Stimulated activated CD8-positive, alpha-beta memory T cell treated with anti-CD3 and anti-CD28 coated beads, Interleukin-7, amount 100 ng/mL, for 24 hours (primary cell): Measurements from ENCODE around the gene RBM42.
"Not testable (repeated sequence)": the region's sequence is repeated elsewhere in the genome, so short reads cannot be mapped to it uniquely, and the experiment has no call there.

Source experiments
- DNase-seq: peaks from one replicate; pipeline ENCODE4 v3.0.0-alpha.2; 2020; ENCODE audit warnings: low read depth

The RBM42 gene, protein sequence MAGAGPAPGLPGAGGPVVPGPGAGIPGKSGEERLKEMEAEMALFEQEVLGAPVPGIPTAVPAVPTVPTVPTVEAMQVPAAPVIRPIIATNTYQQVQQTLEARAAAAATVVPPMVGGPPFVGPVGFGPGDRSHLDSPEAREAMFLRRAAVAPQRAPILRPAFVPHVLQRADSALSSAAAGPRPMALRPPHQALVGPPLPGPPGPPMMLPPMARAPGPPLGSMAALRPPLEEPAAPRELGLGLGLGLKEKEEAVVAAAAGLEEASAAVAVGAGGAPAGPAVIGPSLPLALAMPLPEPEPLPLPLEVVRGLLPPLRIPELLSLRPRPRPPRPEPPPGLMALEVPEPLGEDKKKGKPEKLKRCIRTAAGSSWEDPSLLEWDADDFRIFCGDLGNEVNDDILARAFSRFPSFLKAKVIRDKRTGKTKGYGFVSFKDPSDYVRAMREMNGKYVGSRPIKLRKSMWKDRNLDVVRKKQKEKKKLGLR

DNA sequence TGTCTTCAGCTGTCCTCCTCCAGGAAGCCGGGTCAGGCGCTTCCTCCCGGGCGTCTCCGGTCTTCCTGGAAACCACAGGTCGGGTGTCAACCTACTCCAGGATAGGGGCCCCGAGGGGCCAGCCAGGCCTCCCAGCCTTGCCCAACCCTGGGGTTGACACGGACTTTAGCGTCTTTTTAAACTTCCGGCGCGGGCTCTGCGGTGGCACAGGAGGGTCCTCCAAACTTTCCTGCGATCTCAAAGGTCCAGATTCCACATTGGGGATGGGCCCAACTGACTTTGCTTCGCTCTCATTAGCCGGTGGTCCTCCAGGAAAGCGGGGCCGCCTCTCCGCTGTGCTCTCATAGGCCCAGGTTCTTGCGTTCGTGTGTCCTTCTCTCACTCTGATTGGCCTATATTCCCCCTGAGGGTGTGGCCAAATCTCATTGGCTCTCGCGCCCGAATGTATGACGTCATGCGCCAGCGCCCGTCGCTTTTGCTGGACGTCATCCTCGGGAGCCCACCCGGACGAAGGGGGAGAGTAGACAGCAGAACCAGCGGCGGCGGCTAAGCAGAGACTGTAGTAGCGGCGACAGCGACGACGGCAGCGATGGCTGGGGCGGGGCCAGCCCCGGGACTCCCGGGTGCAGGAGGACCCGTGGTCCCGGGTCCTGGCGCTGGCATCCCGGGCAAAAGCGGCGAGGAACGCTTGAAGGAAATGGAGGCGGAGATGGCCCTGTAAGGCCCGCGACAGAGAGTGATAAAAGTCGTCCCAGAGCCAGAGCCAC is at the start of gene RBM42:
RBM42 (plus strand) TSS at position 472 of the 767 bp plus-strand sequence; CDS start at position 590, 118 bp downstream.
- peak; percentile 97 for DNase-seq

- no peak for DNase-seq
These were observed 46.1 kb upstream of the RBM42 start for GRCh38 chr19:35582760-35583159.

DNA sequence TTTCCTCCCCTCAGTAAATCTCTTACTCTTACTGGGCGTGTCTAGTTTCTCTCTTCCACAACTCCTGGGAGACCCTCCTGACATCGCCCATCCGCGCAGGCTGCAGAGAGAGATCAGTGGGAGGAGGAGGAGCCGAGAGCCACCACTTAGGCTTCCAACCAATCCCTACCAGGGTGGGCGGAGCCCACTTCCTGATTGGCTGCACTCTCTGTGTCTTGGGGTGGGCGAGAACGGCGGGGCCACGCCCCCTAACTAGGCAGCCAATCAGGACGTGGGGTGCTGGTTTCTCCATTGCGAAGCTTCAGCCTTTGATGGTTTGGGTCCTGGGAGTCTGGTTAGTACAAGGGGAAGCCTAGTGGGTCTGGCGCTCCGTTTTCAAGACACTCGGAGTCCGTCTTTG is 43.0 kb upstream of the RBM42 start, which contains the start of gene PMIS2:
PMIS2 (plus strand) TSS at position 326 of the 400 bp plus-strand sequence. CDS start 87 bp downstream, outside the sequence.
- no peak for DNase-seq

- no peak for DNase-seq
These were observed 41.5 kb upstream of the RBM42 start for GRCh38 chr19:35587321-35587720.

DNA sequence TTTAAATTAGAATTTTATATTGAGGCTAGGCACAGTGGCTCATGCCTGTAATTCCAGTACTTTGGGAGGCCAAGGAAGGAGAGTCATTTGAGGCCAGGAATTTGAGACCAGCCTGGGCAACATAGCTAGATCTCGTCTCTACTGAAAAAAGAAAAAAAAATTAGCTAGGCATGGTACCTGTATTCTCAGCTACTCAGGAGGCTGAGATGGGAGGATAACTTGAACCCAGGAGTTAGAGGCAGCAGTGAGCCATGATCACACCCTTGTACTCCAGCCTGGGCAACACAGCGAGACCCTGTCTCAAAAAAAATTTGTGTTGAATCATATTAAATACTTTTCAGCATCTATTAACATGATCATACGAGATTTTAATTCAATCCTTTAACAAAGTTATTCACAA is 38.0 kb upstream of the RBM42 start:
- no peak for DNase-seq

DNA sequence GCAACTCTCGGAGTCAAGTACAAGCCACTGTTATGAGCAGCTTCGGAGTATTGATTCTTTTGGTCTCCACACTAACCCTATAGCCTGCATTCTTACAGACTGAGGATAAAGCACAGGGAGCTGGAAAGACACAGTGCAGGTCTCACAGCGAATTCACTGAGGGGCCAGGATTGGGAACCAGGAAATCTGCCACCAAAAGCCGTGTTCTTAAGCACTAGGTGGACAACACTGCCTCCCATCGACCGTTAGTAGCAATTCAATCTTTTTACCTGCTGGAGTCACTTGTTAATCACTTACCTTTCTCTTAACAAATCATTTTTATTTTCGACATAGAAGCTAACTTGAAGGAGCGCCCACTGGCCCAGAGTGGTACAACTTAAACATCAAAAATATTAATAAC is 36.6 kb upstream of the RBM42 start:
- DNase-seq: no peak

GRCh38 chr19:35595026-35595425 is 33.8 kb upstream of the RBM42 start:
- not testable (repeated sequence) for DNase-seq

DNA sequence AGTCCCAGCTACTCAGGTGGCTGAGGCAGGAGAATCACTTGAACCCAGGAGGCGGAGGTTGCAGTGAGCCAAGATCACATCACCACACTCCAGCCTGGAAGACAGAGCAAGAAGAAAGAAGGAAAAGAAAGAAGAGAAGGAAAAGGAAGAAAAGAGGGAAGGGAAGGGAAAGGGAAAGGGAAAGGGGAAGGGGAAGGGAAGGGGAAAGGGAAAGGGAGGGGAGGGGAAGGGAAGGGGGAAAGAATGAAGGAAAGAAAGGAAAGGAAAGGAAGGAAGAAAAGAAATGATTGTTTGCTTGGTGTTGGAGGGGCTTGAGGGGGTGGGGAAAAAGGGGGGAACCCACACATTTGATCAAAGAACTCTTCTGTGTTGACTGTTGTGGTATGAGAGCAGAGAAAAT is 32.9 kb upstream of the RBM42 start:
- DNase-seq: no peak

DNA sequence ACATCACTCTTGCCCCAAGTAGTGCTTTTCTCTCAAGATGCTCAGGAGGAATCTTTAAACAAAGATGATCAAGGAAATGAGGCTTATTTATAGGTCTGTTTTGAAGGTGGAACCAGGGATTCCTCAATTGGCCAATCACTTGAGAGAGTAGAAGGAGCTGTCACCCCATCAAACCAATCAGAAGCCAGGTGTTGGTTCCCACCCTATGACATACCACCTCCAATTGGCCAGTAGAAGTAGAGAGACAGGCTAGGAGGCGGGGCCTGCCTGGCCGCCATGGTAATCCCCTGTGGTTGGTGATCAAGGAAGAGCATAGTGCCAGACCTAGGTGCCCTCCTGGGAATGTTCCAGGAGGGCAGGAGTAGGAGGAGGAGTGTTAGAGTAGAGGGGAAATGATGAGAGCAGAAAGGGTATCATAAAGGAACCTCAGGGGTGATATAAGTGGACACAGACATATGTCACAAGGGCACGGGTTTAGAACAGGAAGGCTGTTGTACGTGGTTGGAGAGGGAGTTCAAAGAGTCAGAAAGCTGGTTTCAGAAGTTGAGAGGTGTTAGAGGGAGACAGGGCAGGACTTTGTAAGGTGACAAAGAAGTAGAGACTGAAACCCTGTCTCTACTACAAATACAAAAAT is 32.4 kb upstream of the RBM42 start:
- DNase-seq: no peak

DNA sequence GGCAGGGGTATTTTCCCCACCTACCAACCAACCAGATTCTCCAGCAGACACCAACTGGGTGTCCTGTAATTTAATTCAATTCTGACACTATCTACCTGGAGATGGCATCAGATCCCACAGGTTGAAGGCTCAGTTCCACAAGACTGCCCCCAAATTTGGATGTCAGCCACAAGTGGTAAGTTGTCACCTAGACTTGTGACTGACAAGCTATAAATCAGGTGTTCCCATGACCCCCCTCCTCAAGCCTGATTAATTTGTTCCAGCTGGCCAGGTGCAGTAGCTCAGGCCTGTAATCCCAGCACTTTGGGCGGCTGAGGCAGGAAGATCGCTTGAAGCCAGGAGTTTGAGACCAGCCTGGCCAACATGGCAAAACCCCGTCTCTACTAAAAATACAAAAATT is 26.9 kb upstream of the RBM42 start:
- DNase-seq: no peak

GRCh38 chr19:35604436-35604835 is 24.4 kb upstream of the RBM42 start:
- not testable (repeated sequence) for DNase-seq

DNA sequence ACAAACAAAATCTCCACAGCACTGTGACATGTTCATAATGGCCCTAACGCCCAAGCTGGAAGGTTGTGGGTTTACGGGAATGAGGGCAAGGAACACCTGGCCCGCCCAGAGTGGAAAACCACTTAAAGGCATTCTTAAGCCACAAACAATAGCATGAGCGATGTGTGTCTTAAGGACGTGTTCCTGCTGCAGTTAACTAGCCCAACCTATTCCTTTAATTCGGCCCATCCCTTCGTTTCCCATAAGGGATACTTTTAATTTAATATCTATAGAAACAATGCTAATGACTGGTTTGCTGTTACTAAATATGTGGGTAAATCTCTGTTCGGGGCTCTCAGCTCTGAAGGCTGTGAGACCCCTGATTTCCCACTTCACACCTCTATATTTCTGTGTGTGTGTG is 21.7 kb upstream of the RBM42 start:
- DNase-seq: not testable (repeated sequence)

GRCh38 chr19:35607661-35608060 is 21.2 kb upstream of the RBM42 start:
- no peak for DNase-seq

DNA sequence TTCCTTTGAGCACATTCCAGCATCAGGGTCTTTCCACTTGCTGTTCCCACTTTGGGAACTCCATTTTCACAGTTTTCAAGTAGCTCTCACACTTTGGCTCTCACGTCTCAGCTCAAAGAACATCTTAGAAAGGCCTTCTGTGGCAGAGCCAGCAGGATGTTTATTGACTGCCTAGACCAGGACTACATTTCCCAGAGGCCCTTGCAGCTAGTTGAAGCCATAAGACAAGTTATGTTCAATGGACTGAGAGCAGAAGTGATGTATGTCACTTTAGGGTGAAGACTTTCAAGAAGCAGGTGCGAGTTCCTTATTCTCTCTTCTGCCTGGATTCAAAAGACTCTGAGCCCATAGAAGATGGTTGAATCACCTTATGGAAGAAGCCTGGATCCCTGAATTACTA is 20.6 kb upstream of the RBM42 start:
- DNase-seq: no peak

- no peak for DNase-seq
These were observed 18.9 kb upstream of the RBM42 start for GRCh38 chr19:35609851-35610353.

- DNase-seq: no peak
These were observed 16.6 kb upstream of the RBM42 start for GRCh38 chr19:35612224-35612558.

GRCh38 chr19:35612559-35613321 is 16.1 kb upstream of the RBM42 start, which contains the start of gene HAUS5:
Gene HAUS5 (plus strand): TSS chr19:35612735. CDS start chr19:35612795, 60 bp downstream.
- DNase-seq: peak; percentile 94

DNA sequence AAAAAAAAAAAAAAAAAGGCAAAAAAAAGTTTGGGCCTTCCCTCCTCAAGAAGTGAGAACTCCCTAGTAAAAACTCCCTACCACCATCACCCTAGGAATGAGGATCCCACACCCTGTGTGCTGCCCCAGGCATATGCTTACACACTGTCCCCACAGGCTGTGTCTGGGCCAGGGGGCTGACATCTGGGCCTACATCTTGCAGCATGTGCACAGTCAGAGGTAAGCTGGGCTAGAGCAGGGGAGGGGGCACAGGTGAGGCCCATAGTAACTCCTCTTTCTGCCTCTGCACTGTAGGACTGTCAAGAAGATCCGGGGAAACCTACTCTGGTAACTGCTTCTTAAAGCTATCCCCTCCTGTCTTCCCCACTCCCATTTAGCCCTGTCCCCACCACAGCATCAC is 15.3 kb upstream of the RBM42 start:
- no peak for DNase-seq

GRCh38 chr19:35615036-35615435 is 13.8 kb upstream of the RBM42 start:
- no peak for DNase-seq

- DNase-seq: no peak
These were observed 10.0 kb upstream of the RBM42 start for GRCh38 chr19:35618857-35619256.

DNA sequence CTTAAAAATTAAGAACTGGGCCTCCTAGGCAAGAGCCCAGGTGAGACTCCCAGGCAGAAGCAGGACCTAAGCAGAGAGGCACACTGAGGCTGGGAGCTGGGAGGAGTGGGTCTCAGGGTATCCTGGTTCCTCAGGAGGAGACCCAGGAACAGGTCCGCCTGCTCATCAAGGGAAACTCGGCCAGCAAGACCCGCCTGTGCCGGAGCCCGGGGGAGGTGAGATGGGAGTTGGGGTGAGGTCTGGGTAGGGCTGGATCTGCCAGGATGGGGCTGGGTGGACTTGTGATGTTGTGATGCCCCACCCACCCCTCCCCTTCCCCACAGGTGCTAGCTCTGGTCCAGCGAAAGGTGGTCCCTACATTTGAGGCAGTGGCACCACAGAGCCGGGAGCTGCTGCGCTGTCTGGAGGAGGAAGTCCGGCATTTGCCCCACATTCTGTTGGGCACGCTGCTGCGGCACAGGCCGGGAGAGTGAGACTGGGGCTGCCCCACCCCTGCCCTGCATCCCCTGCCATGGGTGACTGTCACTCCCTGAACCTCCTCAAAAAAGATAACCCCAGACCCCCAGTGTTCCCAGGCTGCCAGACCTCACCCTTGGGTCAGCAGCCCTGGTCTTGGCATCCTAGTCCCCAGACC is 9.4 kb upstream of the RBM42 start:
- no peak for DNase-seq
